Panc1 (cell line): ENCODE measurements around the gene LPAR2. TPM values are rescaled to one million over a fixed set of nuclear protein-coding genes. Genes with fewer than 3 reads are reported as not detected.

Source experiments
- ATAC-seq: fragments of 200-7000 bp; cut with Tn5 transposase; 2 replicates; pipeline ENCODE4 v1.9.1; 2020; ENCODE audit warnings: mild to moderate bottlenecking, moderate library complexity
- BruUV-seq: library from RNA; stranded (reverse); fragments of 400-500 nt; replicated peaks from 2 replicates; lab custom pipeline; 2021; lab: Mats Ljungman, UMichigan
- CTCF ChIA-PET: fragments of 300-600 bp; sonication (Branson Sonifier 250); formaldehyde crosslinking; loops from one replicate; lab custom pipeline; 2022; ENCODE audit warnings: antibody characterized with exemption; lab: Charles Lee
- POLR2A ChIA-PET: fragments of 300-600 bp; sonication (Branson Sonifier 250); formaldehyde crosslinking; loops from one replicate; lab custom pipeline; 2022; ENCODE audit warnings: antibody characterized with exemption; lab: Charles Lee
- DNase-seq: peaks from one replicate; pipeline ENCODE4 v3.0.0-alpha.2; 2010; ENCODE audit warnings: low read depth, low spot score
- H3K27ac ChIP-seq: 2 replicates; pipeline ENCODE4 v1.5.1; 2011; ENCODE audit warnings: mild to moderate bottlenecking, low read length, inconsistent platforms
- H3K27me3 ChIP-seq: fragments of 200-500 bp; sonication (Bioruptor generic); 2 replicates; pipeline ENCODE4 v1.6.0; 2014; ENCODE audit warnings: low read length, inconsistent platforms; ENCODE audit not compliant: control insufficient read depth, insufficient read depth
- H3K36me3 ChIP-seq: fragments of 200-500 bp; sonication (Bioruptor generic); 2 replicates; pipeline ENCODE4 v1.5.1; 2014; ENCODE audit warnings: inconsistent platforms, mild to moderate bottlenecking, low read length, moderate library complexity; ENCODE audit not compliant: control insufficient read depth, insufficient read depth
- H3K4me1 ChIP-seq: 2 replicates; pipeline ENCODE4 v1.5.1; 2011; ENCODE audit warnings: inconsistent platforms, mild to moderate bottlenecking, low read length, moderate library complexity; ENCODE audit not compliant: control insufficient read depth, insufficient read depth
- H3K4me3 ChIP-seq, 2 experiments: 2 replicates each; pipeline ENCODE4 v1.5.1; 2011 to 2012; ENCODE audit warnings: low read depth in 2 of 2, low read length in 2 of 2, mild to moderate bottlenecking in 2 of 2, inconsistent platforms in 1 of 2, moderate library complexity in 1 of 2
- H3K9me3 ChIP-seq: fragments of 200-500 bp; sonication (Bioruptor generic); 2 replicates; pipeline ENCODE4 v1.5.1; 2014; ENCODE audit warnings: low read depth, mild to moderate bottlenecking, inconsistent platforms, low read length, moderate library complexity; ENCODE audit not compliant: control insufficient read depth, insufficient read depth
- CTCF ChIP-seq: fragments of 450-650 bp; IDR thresholded peaks from 2 replicates; pipeline ENCODE4 v1.5.1; 2017; ENCODE audit warnings: mild to moderate bottlenecking
- POLR2AphosphoS5 ChIP-seq: IDR thresholded peaks from 2 replicates; pipeline ENCODE4 v1.6.1; 2012; ENCODE audit warnings: mild to moderate bottlenecking, low read depth, low read length, moderate library complexity
- SIN3A ChIP-seq: IDR thresholded peaks from 2 replicates; pipeline ENCODE4 v1.6.1; 2012; ENCODE audit warnings: low read depth, mild to moderate bottlenecking, low read length, moderate library complexity, borderline replicate concordance; ENCODE audit not compliant: insufficient read depth
- TCF7L2 ChIP-seq: IDR thresholded peaks from 2 replicates; pipeline ENCODE4 v1.6.1; 2011; ENCODE audit warnings: mild to moderate bottlenecking, low read depth, low read length, inconsistent platforms
- in situ Hi-C: cut with HindIII; loops from 2 replicates; pipeline ENCODE4 v1.10.0; 2016; ENCODE audit warnings: low sequenced_read_pairs, low pct_unique_long_range_greater_than_20kb
- intact Hi-C: fragments of 100-400 bp; cut with micrococcal nuclease; formaldehyde crosslinking; loops from one replicate; pipeline ENCODE4 v1.10.0; 2022; ENCODE audit not compliant: unreplicated experiment
- total RNA-seq: library from RNA; stranded (reverse); gene quantifications from one replicate; pipeline ENCODE4 v1.2.1, GENCODE V29; 2021; ENCODE audit not compliant: unreplicated experiment
- TF ChIP-seq, protein P1 (sequence below), 2 experiments: IDR thresholded peaks; 2 replicates each; pipeline ENCODE4 v1.6.1; 2011 to 2012; ENCODE audit warnings: low read depth in 2 of 2, control low read depth in 1 of 2, low read length in 1 of 2, mild to moderate bottlenecking in 1 of 2, moderate library complexity in 1 of 2; ENCODE audit not compliant: insufficient read depth in 1 of 2

The LPAR2 gene
- total RNA-seq, 1 experiment from 2014 or later: 16.0 TPM

DNA sequence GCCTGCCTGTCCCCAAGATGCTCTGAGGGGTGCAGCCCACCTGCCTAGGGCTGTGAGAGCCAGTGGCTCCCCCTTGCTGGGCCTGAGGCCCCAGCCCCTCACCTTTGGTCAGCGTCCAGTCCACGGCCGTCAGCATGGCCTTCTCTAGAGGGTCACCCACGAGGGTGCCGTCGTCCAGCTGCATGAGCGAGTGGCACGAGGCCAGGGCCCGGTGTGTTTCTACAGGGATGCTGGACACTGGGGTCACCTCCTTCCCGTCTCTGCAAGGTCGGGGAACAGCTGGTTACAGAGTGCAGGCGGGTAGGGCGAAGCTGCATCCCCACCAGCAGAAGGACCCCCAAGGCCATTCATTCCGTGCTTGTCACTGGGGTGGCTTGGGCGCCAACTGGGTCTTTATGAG lies 26.4 kb upstream of the LPAR2 start:
- BruUV-seq: no TSS peak

DNA sequence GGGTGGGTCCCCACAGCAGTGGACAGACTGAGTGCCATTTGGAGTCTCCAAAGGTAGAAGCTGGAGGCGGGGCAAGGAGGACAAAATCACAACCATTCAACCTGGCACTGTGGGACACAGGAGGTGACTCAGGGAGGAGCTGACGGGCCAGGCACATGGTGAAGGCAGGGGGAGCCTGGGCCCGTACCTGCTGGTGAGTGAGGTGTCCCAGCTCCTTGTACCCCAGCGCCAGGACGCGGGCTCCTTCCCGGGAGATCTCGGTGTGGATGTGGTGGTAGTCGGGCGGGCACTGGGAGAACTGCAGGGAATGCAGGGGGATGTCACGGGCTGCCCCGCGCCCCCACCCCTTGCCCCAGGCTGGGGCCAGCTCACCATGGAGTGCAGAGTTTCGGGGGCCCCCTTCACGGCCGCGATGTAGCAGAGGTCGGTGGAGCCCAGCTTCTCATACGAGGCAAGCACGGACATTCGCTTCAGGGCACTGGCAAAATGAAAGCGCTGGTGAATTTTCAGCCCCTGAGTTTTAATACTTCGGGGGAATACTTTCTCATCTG lies 25.7 kb upstream of the LPAR2 start:
- Histone ChIP-seq H3K36me3 (no peaks in the 10 kb centered on the region; the same call in none of the 2 replicates), H3K27me3 (no peaks in the 10 kb centered on the region), H3K4me3 (no peak overlapping the region), H3K4me1 (no peaks in the 10 kb centered on the region), H3K9me3 (no peaks in the 10 kb centered on the region), H3K27ac (no peak overlapping the region)
- in situ Hi-C loops: no loop called here
- ChIA-PET POLR2A (no interaction called here), CTCF (no interaction called here)
- intact Hi-C loops: no loop called here
- no TSS peak for BruUV-seq
- DNase-seq (no peak), ATAC-seq (no peak)
- no peak for TF ChIP-seq SIN3A
- TF ChIP-seq TCF7L2: no peak
- TF ChIP-seq POLR2AphosphoS5: no peak
- TF ChIP-seq CTCF: no peak
- TF ChIP-seq, protein P1, sequence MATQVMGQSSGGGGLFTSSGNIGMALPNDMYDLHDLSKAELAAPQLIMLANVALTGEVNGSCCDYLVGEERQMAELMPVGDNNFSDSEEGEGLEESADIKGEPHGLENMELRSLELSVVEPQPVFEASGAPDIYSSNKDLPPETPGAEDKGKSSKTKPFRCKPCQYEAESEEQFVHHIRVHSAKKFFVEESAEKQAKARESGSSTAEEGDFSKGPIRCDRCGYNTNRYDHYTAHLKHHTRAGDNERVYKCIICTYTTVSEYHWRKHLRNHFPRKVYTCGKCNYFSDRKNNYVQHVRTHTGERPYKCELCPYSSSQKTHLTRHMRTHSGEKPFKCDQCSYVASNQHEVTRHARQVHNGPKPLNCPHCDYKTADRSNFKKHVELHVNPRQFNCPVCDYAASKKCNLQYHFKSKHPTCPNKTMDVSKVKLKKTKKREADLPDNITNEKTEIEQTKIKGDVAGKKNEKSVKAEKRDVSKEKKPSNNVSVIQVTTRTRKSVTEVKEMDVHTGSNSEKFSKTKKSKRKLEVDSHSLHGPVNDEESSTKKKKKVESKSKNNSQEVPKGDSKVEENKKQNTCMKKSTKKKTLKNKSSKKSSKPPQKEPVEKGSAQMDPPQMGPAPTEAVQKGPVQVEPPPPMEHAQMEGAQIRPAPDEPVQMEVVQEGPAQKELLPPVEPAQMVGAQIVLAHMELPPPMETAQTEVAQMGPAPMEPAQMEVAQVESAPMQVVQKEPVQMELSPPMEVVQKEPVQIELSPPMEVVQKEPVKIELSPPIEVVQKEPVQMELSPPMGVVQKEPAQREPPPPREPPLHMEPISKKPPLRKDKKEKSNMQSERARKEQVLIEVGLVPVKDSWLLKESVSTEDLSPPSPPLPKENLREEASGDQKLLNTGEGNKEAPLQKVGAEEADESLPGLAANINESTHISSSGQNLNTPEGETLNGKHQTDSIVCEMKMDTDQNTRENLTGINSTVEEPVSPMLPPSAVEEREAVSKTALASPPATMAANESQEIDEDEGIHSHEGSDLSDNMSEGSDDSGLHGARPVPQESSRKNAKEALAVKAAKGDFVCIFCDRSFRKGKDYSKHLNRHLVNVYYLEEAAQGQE (IDR thresholded peaks at IDR 0.05; ENCODE audit: insufficient read depth in 1 of 2, low read depth in 2 of 2, low read length in 1 of 2): no peak

More for the DNA sequence above, 26.4 kb upstream of the LPAR2 start:
- no peaks in the 10 kb centered on the region; the same call in none of the 2 replicates for H3K36me3 ChIP-seq
- ATAC-seq (no peak), DNase-seq (no peak)
- no peak overlapping the region for H3K27ac ChIP-seq
- no peaks in the 10 kb centered on the region for H3K4me1 ChIP-seq
- POLR2A ChIA-PET: no interaction called here
- TF ChIP-seq POLR2AphosphoS5 (no peak), SIN3A (no peak), CTCF (no peak), TCF7L2 (no peak)
- TF ChIP-seq, protein P1 (IDR thresholded peaks at IDR 0.05; ENCODE audit: insufficient read depth in 1 of 2, low read depth in 2 of 2, low read length in 1 of 2): no peak
- H3K4me3 ChIP-seq: no peak overlapping the region
- in situ Hi-C loops (no loop called here), intact Hi-C loops (no loop called here)
- CTCF ChIA-PET: no interaction called here
- no peaks in the 10 kb centered on the region for H3K9me3 ChIP-seq
- H3K27me3 ChIP-seq: no peaks in the 10 kb centered on the region
